Fibroblast of skin of right quadriceps (primary cell): Measurements from ENCODE around the gene GRIN2C.

Experiments
- DNase-seq: peaks from one replicate; pipeline ENCODE4 v3.0.0-alpha.2; 2013

GRIN2C gene

GRCh38 chr17:74842599-74843351, 16.9 kb downstream of the GRIN2C start:
- DNase-seq = peak; percentile 39

GRCh38 chr17:74842146-74842598, 17.5 kb downstream of the GRIN2C start:
- no peak for DNase-seq

- no peak for DNase-seq
Observed at GRCh38 chr17:74840989-74841666, 18.6 kb downstream of the GRIN2C start.

GRCh38 chr17:74839990-74840852, 19.5 kb downstream of the GRIN2C start:
- DNase-seq = no peak

GRCh38 chr17:74838274-74838673, 21.4 kb downstream of the GRIN2C start:
- DNase-seq = no peak

- DNase-seq = no peak
Observed at GRCh38 chr17:74836691-74837467, 22.8 kb downstream of the GRIN2C start.

- no peak for DNase-seq
Observed at GRCh38 chr17:74836191-74836590, 23.5 kb downstream of the GRIN2C start.

GRCh38 chr17:74833501-74834377, 25.9 kb downstream of the GRIN2C start:
- DNase-seq = no peak

GRCh38 chr17:74832421-74832820, 27.3 kb downstream of the GRIN2C start:
- no peak for DNase-seq

- no peak for DNase-seq
Observed at GRCh38 chr17:74831444-74832146, 28.1 kb downstream of the GRIN2C start.

GRCh38 chr17:74830861-74831260, 28.8 kb downstream of the GRIN2C start:
- DNase-seq = no peak

GRCh38 chr17:74827800-74828199, 31.9 kb downstream of the GRIN2C start:
- no peak for DNase-seq

GRCh38 chr17:74825952-74826719, 33.5 kb downstream of the GRIN2C start:
- no peak for DNase-seq

GRCh38 chr17:74824961-74825627, 34.6 kb downstream of the GRIN2C start:
- DNase-seq = no peak

- DNase-seq = no peak
Observed at GRCh38 chr17:74822939-74823367, 36.7 kb downstream of the GRIN2C start.

GRCh38 chr17:74822335-74822938, 37.2 kb downstream of the GRIN2C start:
- DNase-seq = no peak

- DNase-seq = no peak
Observed at GRCh38 chr17:74821655-74822334, 37.9 kb downstream of the GRIN2C start.

GRCh38 chr17:74819801-74820436, 39.8 kb downstream of the GRIN2C start:
- no peak for DNase-seq
